HepG2 (cell line): ENCODE results near the gene RAB2B. TPM values are rescaled to one million over a fixed set of nuclear protein-coding genes. Genes with fewer than 3 reads are reported as not detected.

Experiments used
- ATM ChIP-seq: fragments of 450-650 bp; IDR thresholded peaks from 2 replicates; pipeline ENCODE4 v1.7.1; 2017; ENCODE audit warnings: mild to moderate bottlenecking, borderline replicate concordance
- DBP ChIP-seq: sonication (generic); formaldehyde crosslinking; IDR thresholded peaks from 2 replicates; pipeline ENCODE4 v1.4.0; 2020; ENCODE audit warnings: missing genetic modification reagents; ENCODE audit errors: not compliant biosample characterization
- HNF4A ChIP-seq: sonication (generic); formaldehyde crosslinking; IDR thresholded peaks from 2 replicates; pipeline ENCODE4 v1.4.0; 2020; ENCODE audit warnings: missing genetic modification reagents
- MEIS2 ChIP-seq: sonication (generic); formaldehyde crosslinking; IDR thresholded peaks from 2 replicates; pipeline ENCODE4 v1.9.0; 2021; ENCODE audit warnings: mild to moderate bottlenecking, missing genetic modification reagents
- POLR2AphosphoS2 ChIP-seq: IDR thresholded peaks from 2 replicates; pipeline ENCODE4 v1.6.1; 2011; ENCODE audit warnings: low read depth, low read length, improper control_type of control experiment
- POLR2G ChIP-seq: fragments of 200-400 bp; formaldehyde crosslinking; IDR thresholded peaks from 2 replicates; pipeline ENCODE4 v1.6.1; 2018; ENCODE audit warnings: mild to moderate bottlenecking, low read depth, low read length, moderate library complexity
- PRMT3 ChIP-seq: sonication (generic); formaldehyde crosslinking; IDR thresholded peaks from 2 replicates; pipeline ENCODE4 v1.8.1; 2022; ENCODE audit warnings: low read depth, mild to moderate bottlenecking, moderate library complexity, missing genetic modification reagents, borderline replicate concordance
- REST ChIP-seq, 2 experiments: IDR thresholded peaks; 2 replicates each; pipeline ENCODE4 v1.6.1; 2011 to 2012; ENCODE audit warnings: low read length in 2 of 2, borderline replicate concordance in 1 of 2, low read depth in 1 of 2, mild to moderate bottlenecking in 1 of 2, moderate library complexity in 1 of 2
- SP5 ChIP-seq: IDR thresholded peaks from 2 replicates; pipeline ENCODE4 v1.6.1; 2016; ENCODE audit warnings: low read depth, borderline replicate concordance
- STAT5B ChIP-seq: sonication (generic); formaldehyde crosslinking; IDR thresholded peaks from 2 replicates; pipeline ENCODE4 v1.4.0; 2020; ENCODE audit warnings: missing genetic modification reagents
- YEATS2 ChIP-seq: sonication (generic); formaldehyde crosslinking; IDR thresholded peaks from 2 replicates; pipeline ENCODE4 v1.4.0; 2020; ENCODE audit warnings: missing genetic modification reagents, borderline replicate concordance
- ZBTB25 ChIP-seq: IDR thresholded peaks from 2 replicates; pipeline ENCODE4 v1.6.1; 2018; ENCODE audit warnings: missing genetic modification reagents
- ZBTB49 ChIP-seq: sonication (generic); formaldehyde crosslinking; IDR thresholded peaks from 2 replicates; pipeline ENCODE4 v1.4.0; 2020; ENCODE audit warnings: missing genetic modification reagents, borderline replicate concordance
- ZBTB7A ChIP-seq: sonication (generic); formaldehyde crosslinking; IDR thresholded peaks from 2 replicates; pipeline ENCODE4 v1.8.0; 2022; ENCODE audit warnings: mild to moderate bottlenecking, missing genetic modification reagents
- ZFP1 ChIP-seq: IDR thresholded peaks from 2 replicates; pipeline ENCODE4 v1.6.1; 2016
- ZFP91 ChIP-seq: sonication (generic); formaldehyde crosslinking; IDR thresholded peaks from 2 replicates; pipeline ENCODE4 v1.9.0; 2022; ENCODE audit warnings: missing genetic modification reagents, mild to moderate bottlenecking, borderline replicate concordance
- ZNF383 ChIP-seq: sonication (generic); formaldehyde crosslinking; IDR thresholded peaks from 2 replicates; pipeline ENCODE4 v1.4.0; 2020; ENCODE audit warnings: missing genetic modification reagents, mild to moderate bottlenecking, borderline replicate concordance
- ZSCAN21 ChIP-seq: sonication (generic); formaldehyde crosslinking; IDR thresholded peaks from 2 replicates; pipeline ENCODE4 v1.8.0; 2022; ENCODE audit warnings: mild to moderate bottlenecking, missing genetic modification reagents, moderate library complexity, borderline replicate concordance
- polyA plus RNA-seq, 8 experiments: library from polyadenylated mRNA; depleted of rRNA in 3 of 8; stranded (reverse) in 7 of 8; unstranded in 1 of 8; fragments of >200 nt; fragmentation: Illumina TruSeq in 4 of 8; extraction: Trizol in 4 of 8; gene quantifications; 2 replicates each; pipeline versions ENCODE4 v1.2.1 to v1.2.3, GENCODE V29; 2011 to 2016; ENCODE audit warnings: low read depth in 4 of 8, missing spikeins in 1 of 8, mixed read lengths in 1 of 8; ENCODE audit not compliant: insufficient read depth in 1 of 8
- total RNA-seq, 5 experiments: library from RNA; depleted of rRNA; stranded (reverse); fragments of >200 nt; fragmentation: Illumina TruSeq; extraction: Trizol; gene quantifications; 2 replicates each; pipeline ENCODE4 v1.2.3, GENCODE V29; 2016; ENCODE audit warnings: low read depth in 1 of 5

RAB2B gene
- total and polyA plus RNA-seq, 2 of the 13 experiments (the other 11 are each of a cell fraction or from before 2014, with no cell fraction given): 36.0 to 60.6 TPM

GRCh38 chr14:21476925-21477681 lies at the start of gene RAB2B, which contains the start of gene TOX4 (continued):
- 0 out of 4 replicates have a peak, but pooled peaks of 1 of the 2 experiments have one; percentile 29 for TF ChIP-seq REST (IDR thresholded peaks at IDR 0.05; ENCODE audit: borderline replicate concordance in 1 of 2, low read depth in 1 of 2, low read length in 2 of 2)
- TF ChIP-seq MEIS2: peak; percentile 75; the same call in 1 of the 2 replicates
- TF ChIP-seq POLR2G: peak; percentile 97
- TF ChIP-seq ZFP1: peak; percentile 55; the same call in 1 of the 2 replicates
- peak; percentile 97 for TF ChIP-seq ZBTB7A (CRISPR knock-in tag)
- TF ChIP-seq STAT5B (CRISPR knock-in tag): peak; percentile 88; the same call in 1 of the 2 replicates
- TF ChIP-seq ZNF383 (CRISPR knock-in tag): peak; percentile 85; the same call in 1 of the 2 replicates
- no peak for TF ChIP-seq DBP (CRISPR knock-in tag)
- TF ChIP-seq ZBTB25: peak; percentile 71
- 0 out of 2 replicates have a peak, but pooled peaks have one; percentile 69 for TF ChIP-seq POLR2AphosphoS2
- TF ChIP-seq SP5 (CRISPR knock-in tag): peak; percentile 17; the same call in 1 of the 2 replicates
- TF ChIP-seq YEATS2 (CRISPR knock-in tag): peak; percentile 98
- no peak for TF ChIP-seq PRMT3 (CRISPR knock-in tag)
- TF ChIP-seq ZBTB49 (CRISPR knock-in tag): no peak
- peak; percentile 58; the same call in 1 of the 2 replicates for TF ChIP-seq ZSCAN21 (CRISPR knock-in tag)
- TF ChIP-seq ATM: no peak
- peak; percentile 77 for TF ChIP-seq HNF4A (CRISPR knock-in tag)
- TF ChIP-seq ZFP91 (CRISPR knock-in tag): peak; percentile 91; the same call in 1 of the 2 replicates
